Fibroblast of skin of left biceps (primary cell): ENCODE measurements around the gene PDCD1LG2.

Experiments
- DNase-seq, 2 experiments: peaks; one replicate each; pipeline ENCODE4 v3.0.0-alpha.2; 2013; ENCODE audit warnings: low read depth in 2 of 2

PDCD1LG2 gene

GRCh38 chr9:5611321-5612184 lies 101.2 kb downstream of the PDCD1LG2 start:
- DNase-seq, result no peak

GRCh38 chr9:5612185-5612530 lies 101.8 kb downstream of the PDCD1LG2 start:
- DNase-seq, result no peak

GRCh38 chr9:5614192-5614591 lies 103.9 kb downstream of the PDCD1LG2 start:
- DNase-seq, result no peak

GRCh38 chr9:5614985-5615384 lies 104.7 kb downstream of the PDCD1LG2 start:
- DNase-seq, result no peak

GRCh38 chr9:5617749-5618148 lies 107.4 kb downstream of the PDCD1LG2 start:
- no peak for DNase-seq

- DNase-seq, result no peak
Measured at GRCh38 chr9:5620494-5620893, 110.2 kb downstream of the PDCD1LG2 start.
